AG10803 (cell line): ENCODE measurements around the gene NIPA2.
A peak's percentile ranks its signal among the peaks of the same experiment; 100 is the strongest.

Experiments
- DNase-seq: peaks from one replicate; pipeline ENCODE4 v3.0.0; 2010; ENCODE audit warnings: low read depth
- H3K4me3 ChIP-seq: 2 replicates; pipeline ENCODE4 v1.5.1; 2011; ENCODE audit warnings: mild to moderate bottlenecking, low read length, control low read depth
- CTCF ChIP-seq: conservative IDR thresholded peaks from 2 replicates; pipeline ENCODE4 v1.5.1; 2011; ENCODE audit warnings: mild to moderate bottlenecking, low read length, control low read depth, inconsistent platforms

The NIPA2 gene

GRCh38 chr15:22895465-22896190, 57.2 kb downstream of the NIPA2 start:
- no peak for DNase-seq
- TF ChIP-seq CTCF, result no peak
- no peak overlapping the region for H3K4me3 ChIP-seq

- no peak for DNase-seq
- no peak overlapping the region for H3K4me3 ChIP-seq
- no peak for TF ChIP-seq CTCF
Observed at GRCh38 chr15:22902046-22902445, 63.6 kb downstream of the NIPA2 start.

- H3K4me3 ChIP-seq, result no peak overlapping the region
- TF ChIP-seq CTCF, result no peak
- DNase-seq, result no peak
Observed at GRCh38 chr15:22902578-22902977, 64.1 kb downstream of the NIPA2 start.

GRCh38 chr15:22902981-22903380, 64.5 kb downstream of the NIPA2 start:
- no peak for TF ChIP-seq CTCF
- no peak for DNase-seq
- no peak overlapping the region for H3K4me3 ChIP-seq

GRCh38 chr15:22903427-22903826, 65.0 kb downstream of the NIPA2 start:
- no peak for TF ChIP-seq CTCF
- H3K4me3 ChIP-seq, result no peak overlapping the region
- DNase-seq, result no peak

- TF ChIP-seq CTCF, result no peak
- H3K4me3 ChIP-seq, result no peak overlapping the region
- DNase-seq, result no peak
Observed at GRCh38 chr15:22903961-22904534, 65.6 kb downstream of the NIPA2 start.

GRCh38 chr15:22904736-22905135, 66.3 kb downstream of the NIPA2 start:
- DNase-seq, result peak; percentile 4
- H3K4me3 ChIP-seq, result no peak overlapping the region
- TF ChIP-seq CTCF, result no peak
